AG10803 (cell line): ENCODE data around the gene FGD5.

Experiments used
- DNase-seq: peaks from one replicate; pipeline ENCODE4 v3.0.0; 2010; ENCODE audit warnings: low read depth
- H3K4me3 ChIP-seq: 2 replicates; pipeline ENCODE4 v1.5.1; 2011; ENCODE audit warnings: mild to moderate bottlenecking, low read length, control low read depth
- CTCF ChIP-seq: conservative IDR thresholded peaks from 2 replicates; pipeline ENCODE4 v1.5.1; 2011; ENCODE audit warnings: mild to moderate bottlenecking, low read length, control low read depth, inconsistent platforms

The FGD5 gene

GRCh38 chr3:14773691-14774128 is 45.1 kb upstream of the FGD5 start:
- no peak for DNase-seq
- H3K4me3 ChIP-seq = no peak overlapping the region

GRCh38 chr3:14774431-14774830 is 44.3 kb upstream of the FGD5 start:
- no peak for DNase-seq

More at GRCh38 chr3:14773691-14774128, 45.1 kb upstream of the FGD5 start:
- no peak for TF ChIP-seq CTCF

GRCh38 chr3:14775011-14775410 is 43.8 kb upstream of the FGD5 start:
- no peak for TF ChIP-seq CTCF
- DNase-seq = no peak
- no peak overlapping the region for H3K4me3 ChIP-seq

More at GRCh38 chr3:14774431-14774830, 44.3 kb upstream of the FGD5 start:
- H3K4me3 ChIP-seq = no peak overlapping the region
- TF ChIP-seq CTCF = no peak

- no peak for TF ChIP-seq CTCF
- DNase-seq = no peak
Observed at GRCh38 chr3:14775563-14775962, 43.2 kb upstream of the FGD5 start.

GRCh38 chr3:14779069-14779685 is 39.6 kb upstream of the FGD5 start:
- no peak for DNase-seq
- H3K4me3 ChIP-seq = no peak overlapping the region
- no peak for TF ChIP-seq CTCF

More at GRCh38 chr3:14775563-14775962, 43.2 kb upstream of the FGD5 start:
- H3K4me3 ChIP-seq = no peak overlapping the region

GRCh38 chr3:14780927-14781507 is 37.7 kb upstream of the FGD5 start:
- H3K4me3 ChIP-seq = no peak overlapping the region
- peak; percentile 62 for TF ChIP-seq CTCF
- peak; percentile 49 for DNase-seq

- no peak for DNase-seq
- no peak overlapping the region for H3K4me3 ChIP-seq
- TF ChIP-seq CTCF = no peak
Observed at GRCh38 chr3:14783480-14784086, 35.2 kb upstream of the FGD5 start.
